CD14-positive monocyte (primary cell): ENCODE measurements around the gene RNFT2. TPM values are rescaled to one million over a fixed set of nuclear protein-coding genes. Genes with fewer than 3 reads are reported as not detected.

ENCODE experiments used
- DNase-seq, 3 donors: peaks; one replicate each; pipeline ENCODE4 v3.0.0-alpha.2; 2011 to 2022
- H2AFZ ChIP-seq: 2 replicates; pipeline ENCODE4 v1.6.0; 2012; ENCODE audit warnings: mild to moderate bottlenecking, low read depth, low read length, inconsistent platforms; ENCODE audit not compliant: insufficient read depth, poor library complexity, severe bottlenecking
- H3K27ac ChIP-seq, 2 donors: 1 replicate in 1 of 2; 2 replicates in 1 of 2; pipeline ENCODE4 v1.5.1; 2012 to 2013; ENCODE audit warnings: low read length in 2 of 2, control low read depth in 1 of 2, inconsistent platforms in 1 of 2, low read depth in 1 of 2, mild to moderate bottlenecking in 1 of 2
- H3K27me3 ChIP-seq, 2 donors: one replicate each; pipeline versions ENCODE4 v1.6.0 to v1.6.1; 2011 to 2013; ENCODE audit warnings: low read length in 2 of 2; ENCODE audit not compliant: control insufficient read depth in 2 of 2, insufficient read depth in 2 of 2
- H3K36me3 ChIP-seq, 2 donors: replicated peaks in 1 of 2; 1 replicate in 1 of 2; 2 replicates in 1 of 2; pipeline versions ENCODE4 v1.5.1 to v1.6.1; 2012 to 2013; ENCODE audit warnings: low read length in 2 of 2, control low read depth in 1 of 2, inconsistent platforms in 1 of 2, mild to moderate bottlenecking in 1 of 2; ENCODE audit not compliant: insufficient read depth in 2 of 2, control insufficient read depth in 1 of 2
- H3K4me1 ChIP-seq, 2 donors: 1 replicate in 1 of 2; 2 replicates in 1 of 2; pipeline versions ENCODE4 v1.5.1 to v1.6.1; 2012 to 2013; ENCODE audit warnings: low read length in 2 of 2, control low read depth in 1 of 2, inconsistent platforms in 1 of 2, mild to moderate bottlenecking in 1 of 2, moderate library complexity in 1 of 2; ENCODE audit not compliant: insufficient read depth in 2 of 2, control insufficient read depth in 1 of 2
- H3K4me2 ChIP-seq: replicated peaks from 2 replicates; pipeline ENCODE3; 2012; ENCODE audit warnings: low read length, moderate library complexity, mild to moderate bottlenecking; ENCODE audit not compliant: poor library complexity, severe bottlenecking; ENCODE audit errors: extremely low read depth
- H3K4me3 ChIP-seq, 3 experiments: fragments of 200-600 bp in 1 of 3; sonication (generic) in 1 of 3; replicated peaks in 1 of 3; 1 replicate in 2 of 3; 2 replicates in 1 of 3; pipeline ENCODE4 v1.5.1; 2011 to 2013; ENCODE audit warnings: low read length in 3 of 3, mild to moderate bottlenecking in 3 of 3, control low read depth in 2 of 3, low read depth in 2 of 3, inconsistent platforms in 1 of 3, moderate library complexity in 1 of 3
- H3K79me2 ChIP-seq: 2 replicates; pipeline ENCODE4 v1.6.0; 2012; ENCODE audit warnings: mild to moderate bottlenecking, control low read depth, inconsistent platforms, low read length, moderate library complexity; ENCODE audit not compliant: insufficient read depth
- H3K9ac ChIP-seq: 2 replicates; pipeline ENCODE4 v1.6.0; 2017; ENCODE audit warnings: low read length, mild to moderate bottlenecking; ENCODE audit not compliant: insufficient read depth, poor library complexity, severe bottlenecking
- H3K9me3 ChIP-seq, 2 donors: replicated peaks in 1 of 2; 1 replicate in 1 of 2; 2 replicates in 1 of 2; pipeline versions ENCODE4 v1.5.1 to v1.6.1; 2012 to 2013; ENCODE audit warnings: low read length in 2 of 2, control low read depth in 1 of 2; ENCODE audit not compliant: control insufficient read depth in 1 of 2, insufficient read depth in 1 of 2
- H4K20me1 ChIP-seq: 2 replicates; pipeline ENCODE4 v1.6.0; 2012; ENCODE audit warnings: mild to moderate bottlenecking, low read length, control low read depth, moderate library complexity; ENCODE audit not compliant: insufficient read depth
- H3K27ac Mint-ChIP-seq, 7 donors: one replicate each; pipeline ENCODE4 v1.8.0; 2020; ENCODE audit warnings: mild to moderate bottlenecking in 7 of 7, mixed read lengths in 7 of 7, moderate library complexity in 6 of 7, inconsistent platforms in 2 of 7
- H3K27me3 Mint-ChIP-seq, 3 donors: one replicate each; pipeline ENCODE4 v1.8.0; 2021 to 2022; ENCODE audit warnings: low read depth in 3 of 3, mild to moderate bottlenecking in 3 of 3, mixed read lengths in 3 of 3, moderate library complexity in 3 of 3, inconsistent platforms in 1 of 3
- H3K36me3 Mint-ChIP-seq, 2 donors: one replicate each; pipeline ENCODE4 v1.8.0; 2020; ENCODE audit warnings: mixed read lengths in 2 of 2, inconsistent platforms in 1 of 2, mild to moderate bottlenecking in 1 of 2
- H3K4me1 Mint-ChIP-seq: one replicate; pipeline ENCODE4 v1.8.0; 2020; ENCODE audit warnings: mild to moderate bottlenecking, mixed read lengths
- H3K4me3 Mint-ChIP-seq, 2 donors: one replicate each; pipeline ENCODE4 v1.8.0; 2020; ENCODE audit warnings: mild to moderate bottlenecking in 2 of 2, mixed read lengths in 2 of 2, moderate library complexity in 1 of 2
- H3K9me3 Mint-ChIP-seq, 7 donors: one replicate each; pipeline ENCODE4 v1.8.0; 2020 to 2022; ENCODE audit warnings: mixed read lengths in 7 of 7, mild to moderate bottlenecking in 6 of 7, moderate library complexity in 6 of 7, inconsistent platforms in 2 of 7
- WGBS: methylation state at CpG from one replicate; pipeline ENCODE4 v1.1.5; 2013; ENCODE audit warnings: missing lambda C conversion rate; ENCODE audit not compliant: insufficient coverage; 5-methylcytosine and 5-hydroxymethylcytosine counted together
- intact Hi-C, 2 donors: fragments of 100-400 bp; cut with micrococcal nuclease; formaldehyde crosslinking; loops; one replicate each; pipeline versions ENCODE4 v1.15.0 to v1.15.1; 2023
- polyA plus RNA-seq, 3 donors: library from polyadenylated mRNA; depleted of rRNA in 1 of 3; unstranded in 2 of 3; stranded (reverse) in 1 of 3; fragments of 300-500 nt in 2 of 3; fragments of >200 nt in 1 of 3; fragmentation: Illumina TruSeq in 2 of 3; gene quantifications; 1 replicate in 2 of 3; 2 replicates in 1 of 3; pipeline ENCODE4 v1.2.3, GENCODE V29; 2012 to 2021
- TF ChIP-seq, protein P1 (sequence below): fragments of 200-600 bp; IDR thresholded peaks from one replicate; pipeline ENCODE4 v1.8.0; 2022; ENCODE audit warnings: antibody characterized with exemption, mild to moderate bottlenecking

RNFT2 gene
- polyA plus RNA-seq, 3 donors = 0.05 TPM; not detected in 2

DNA sequence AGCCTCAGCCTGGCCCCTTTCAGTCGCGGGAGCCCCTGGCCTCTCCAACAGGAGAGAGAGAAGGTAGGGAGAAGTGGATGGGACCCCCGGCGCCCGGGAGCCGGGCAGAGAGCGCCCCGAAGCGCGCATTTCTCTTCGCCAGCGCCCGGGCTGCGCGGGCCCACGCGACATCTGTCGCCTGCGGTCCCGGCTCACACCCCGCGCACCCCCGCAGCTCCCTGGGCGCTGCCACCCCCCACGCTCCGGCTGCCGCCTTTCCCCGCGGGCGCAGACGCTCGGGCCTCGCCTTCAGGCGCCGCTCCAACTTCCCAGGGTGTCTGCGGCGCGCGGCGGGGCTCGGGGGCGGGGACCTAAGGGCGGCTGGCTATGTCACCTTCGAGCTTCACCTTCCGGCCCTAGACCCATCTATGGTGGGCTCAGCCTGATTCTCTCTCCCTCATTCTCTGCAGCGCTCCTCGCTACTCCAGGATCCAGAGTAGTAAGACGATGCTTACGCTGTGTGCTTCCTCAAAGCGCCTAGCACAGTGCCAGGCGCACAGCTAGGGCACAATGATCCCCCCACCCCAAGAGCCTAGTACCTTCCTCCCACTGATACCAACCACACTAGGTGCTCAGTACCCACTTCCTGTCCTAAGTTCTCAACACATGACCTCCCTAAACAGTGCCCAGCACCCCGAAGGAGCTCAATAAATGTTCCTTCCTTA, 141.5 kb downstream of the RNFT2 start:
- Mint-ChIP-seq H3K9me3 (peaks cover 0 to 23% (median 11%) of the 10 kb centered on the region in 7 donors), H3K4me1 (peaks cover 15% of the 10 kb centered on the region), H3K36me3 (peaks cover 1 to 7% of the 10 kb centered on the region in 2 donors), H3K27me3 (peaks cover 82 to 96% (median 87%) of the 10 kb centered on the region in 3 donors), H3K4me3 (peak overlapping the region; percentile 28 to 92), H3K27ac (no peak overlapping the region)
- Histone ChIP-seq H3K4me1 (peaks cover 0 to 33% of the 10 kb centered on the region in 2 donors), H4K20me1 (no peaks in the 10 kb centered on the region), H3K27ac (no peak overlapping the region), H3K9ac (no peak overlapping the region), H3K27me3 (peaks cover 70 to 84% of the 10 kb centered on the region in 2 donors), H3K36me3 (no peaks in the 10 kb centered on the region), H3K9me3 (peaks cover 1 to 37% of the 10 kb centered on the region in 2 donors), H3K4me3 (no peak overlapping the region), H2AFZ (no peak overlapping the region), H3K79me2 (no peaks in the 10 kb centered on the region), H3K4me2 (peak overlapping the region; percentile 37)
- 2% methylated on average over 50 of the region's 52 CpGs for WGBS
- no peak for DNase-seq
- intact Hi-C loops = no loop called here
- TF ChIP-seq, protein P1, sequence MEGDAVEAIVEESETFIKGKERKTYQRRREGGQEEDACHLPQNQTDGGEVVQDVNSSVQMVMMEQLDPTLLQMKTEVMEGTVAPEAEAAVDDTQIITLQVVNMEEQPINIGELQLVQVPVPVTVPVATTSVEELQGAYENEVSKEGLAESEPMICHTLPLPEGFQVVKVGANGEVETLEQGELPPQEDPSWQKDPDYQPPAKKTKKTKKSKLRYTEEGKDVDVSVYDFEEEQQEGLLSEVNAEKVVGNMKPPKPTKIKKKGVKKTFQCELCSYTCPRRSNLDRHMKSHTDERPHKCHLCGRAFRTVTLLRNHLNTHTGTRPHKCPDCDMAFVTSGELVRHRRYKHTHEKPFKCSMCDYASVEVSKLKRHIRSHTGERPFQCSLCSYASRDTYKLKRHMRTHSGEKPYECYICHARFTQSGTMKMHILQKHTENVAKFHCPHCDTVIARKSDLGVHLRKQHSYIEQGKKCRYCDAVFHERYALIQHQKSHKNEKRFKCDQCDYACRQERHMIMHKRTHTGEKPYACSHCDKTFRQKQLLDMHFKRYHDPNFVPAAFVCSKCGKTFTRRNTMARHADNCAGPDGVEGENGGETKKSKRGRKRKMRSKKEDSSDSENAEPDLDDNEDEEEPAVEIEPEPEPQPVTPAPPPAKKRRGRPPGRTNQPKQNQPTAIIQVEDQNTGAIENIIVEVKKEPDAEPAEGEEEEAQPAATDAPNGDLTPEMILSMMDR = no peak

DNA sequence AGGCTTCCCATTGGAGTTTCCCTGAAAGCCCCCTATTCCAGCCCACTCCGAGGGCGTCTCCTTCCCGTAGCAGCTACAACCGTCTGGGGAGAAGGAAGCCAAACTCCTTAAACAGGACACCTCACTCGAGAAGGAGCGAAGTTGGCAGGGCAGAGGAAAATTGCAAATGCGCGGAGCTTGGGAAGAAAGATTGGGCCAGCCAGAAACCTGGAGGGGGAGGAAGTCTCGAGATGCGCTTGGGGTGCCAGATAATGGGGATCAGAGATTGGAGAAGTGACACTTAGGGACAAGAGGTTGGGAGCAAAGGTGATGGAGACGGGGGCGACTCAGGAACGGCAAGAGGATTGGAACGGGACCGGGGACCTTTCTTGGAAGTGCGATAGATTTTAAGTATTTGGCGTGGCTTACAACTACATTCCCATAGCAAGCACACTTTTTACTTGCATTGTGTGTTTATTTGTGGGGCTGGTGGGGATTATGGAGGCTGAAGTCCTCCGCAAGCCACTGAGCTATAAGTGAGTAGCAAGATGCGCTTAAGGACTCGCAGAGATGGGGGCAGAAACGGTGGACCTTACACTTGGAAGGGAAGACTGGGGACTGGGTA, 142.2 kb downstream of the RNFT2 start:
- no peak for DNase-seq
- Mint-ChIP-seq H3K36me3 (peaks cover 0 to 7% of the 10 kb centered on the region in 2 donors), H3K9me3 (peaks cover 0 to 24% (median 9%) of the 10 kb centered on the region in 7 donors), H3K4me3 (peak overlapping the region; percentile 17 to 90), H3K27ac (no peak overlapping the region), H3K4me1 (peaks cover 18% of the 10 kb centered on the region), H3K27me3 (peaks cover 81 to 92% (median 86%) of the 10 kb centered on the region in 3 donors)
- no peak overlapping the region for H2AFZ ChIP-seq
- no peaks in the 10 kb centered on the region for H3K36me3 ChIP-seq
- WGBS = 4% methylated on average over 11 of the region's 21 CpGs
- peak overlapping the region in 1 of 3 experiments; percentile 14 for H3K4me3 ChIP-seq
- intact Hi-C loops = no loop called here
- H3K27me3 ChIP-seq = peaks cover 67 to 84% of the 10 kb centered on the region in 2 donors
- peaks cover 0 to 38% of the 10 kb centered on the region in 2 donors for H3K4me1 ChIP-seq
- peaks cover 3 to 31% of the 10 kb centered on the region in 2 donors for H3K9me3 ChIP-seq
- no peaks in the 10 kb centered on the region for H4K20me1 ChIP-seq
- no peaks in the 10 kb centered on the region for H3K79me2 ChIP-seq
- H3K4me2 ChIP-seq = peak overlapping the region; percentile 39
- H3K9ac ChIP-seq = no peak overlapping the region
- TF ChIP-seq, protein P1 = no peak
- no peak overlapping the region for H3K27ac ChIP-seq
